Coronary artery (tissue), 2 donors: ENCODE results near the gene B2M.
"Not testable (repeated sequence)": the region's sequence is repeated elsewhere in the genome, so short reads cannot be mapped to it uniquely, and the experiment has no call there.

Source experiments
- DNase-seq: peaks from one replicate; pipeline ENCODE4 v3.0.0-alpha.2; 2017; ENCODE audit warnings: low spot score
- H3K27ac ChIP-seq, 2 donors: fragments of 200-600 bp; sonication (generic); one replicate each; pipeline ENCODE4 v1.5.1; 2016 to 2019
- H3K4me3 ChIP-seq: fragments of 200-600 bp; sonication (generic); 2 replicates; pipeline ENCODE4 v1.5.1; 2016; ENCODE audit warnings: mild to moderate bottlenecking, moderate library complexity
- CTCF ChIP-seq: fragments of 200-600 bp; sonication (generic); IDR thresholded peaks from one replicate; pipeline ENCODE4 v1.5.1; 2019; ENCODE audit warnings: antibody characterized with exemption

B2M gene

DNA sequence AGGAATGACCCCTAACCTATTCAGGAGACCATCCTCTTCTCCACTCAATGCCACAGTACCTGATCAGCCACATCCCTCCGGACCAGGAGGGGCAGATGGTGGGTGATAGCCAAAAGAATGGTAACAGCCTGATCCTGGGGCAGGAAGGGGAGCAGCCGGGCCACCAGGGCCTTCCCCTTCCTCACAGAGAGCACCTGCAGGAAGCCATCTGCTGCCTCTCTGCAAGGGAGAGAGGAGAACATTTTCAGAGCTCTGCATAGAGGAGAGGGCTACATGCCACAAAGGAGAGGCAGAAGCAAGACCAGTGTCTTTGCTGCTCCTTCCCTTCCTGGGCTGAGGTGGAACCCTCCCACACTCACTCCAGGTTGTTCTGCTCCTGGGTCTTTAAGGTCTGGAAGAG is 42.4 kb upstream of the B2M start:
- Histone ChIP-seq H3K27ac (no peak overlapping the region), H3K4me3 (no peak overlapping the region)
- no peak for TF ChIP-seq CTCF
- DNase-seq = no peak

GRCh38 chr15:44670087-44670950 is 41.0 kb upstream of the B2M start:
- Histone ChIP-seq H3K4me3 (no peak overlapping the region), H3K27ac (no peak overlapping the region)
- DNase-seq = no peak
- no peak for TF ChIP-seq CTCF

DNA sequence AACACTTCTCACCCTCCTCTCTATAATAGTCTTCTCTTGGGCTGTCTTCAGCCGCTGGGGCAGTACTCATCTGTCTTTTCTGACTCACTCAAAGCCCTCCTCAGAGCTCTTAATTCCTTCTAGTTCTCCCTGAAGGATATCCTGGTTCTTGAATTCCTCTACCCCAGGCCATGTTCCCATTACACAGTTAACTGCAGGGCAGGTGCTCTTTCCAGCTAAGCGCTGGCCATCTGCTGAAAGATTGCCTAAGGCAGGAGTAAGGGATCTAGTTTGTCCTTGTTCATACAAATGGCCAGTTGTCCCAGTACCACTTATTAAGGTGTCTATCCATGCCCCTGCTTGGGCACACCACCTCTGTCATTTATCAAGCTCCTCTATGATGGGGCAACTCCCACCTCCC is 37.7 kb upstream of the B2M start:
- Histone ChIP-seq H3K27ac (no peak overlapping the region), H3K4me3 (no peak overlapping the region)
- no peak for DNase-seq
- TF ChIP-seq CTCF = no peak

GRCh38 chr15:44675911-44676310 is 35.4 kb upstream of the B2M start:
- TF ChIP-seq CTCF = no peak
- Histone ChIP-seq H3K27ac (no peak overlapping the region), H3K4me3 (no peak overlapping the region)
- no peak for DNase-seq

- DNase-seq = no peak
- no peak overlapping the region for H3K4me3 ChIP-seq
- no peak for TF ChIP-seq CTCF
- no peak overlapping the region for H3K27ac ChIP-seq
These were observed 34.6 kb upstream of the B2M start for GRCh38 chr15:44676676-44677075.

GRCh38 chr15:44682211-44682610 is 29.1 kb upstream of the B2M start:
- H3K4me3 ChIP-seq = no peak overlapping the region
- TF ChIP-seq CTCF = no peak
- no peak for DNase-seq
- no peak overlapping the region for H3K27ac ChIP-seq

- DNase-seq, H3K27ac ChIP-seq, H3K4me3 ChIP-seq: not testable (repeated sequence)
These were observed 28.3 kb upstream of the B2M start for GRCh38 chr15:44682809-44683682.

DNA sequence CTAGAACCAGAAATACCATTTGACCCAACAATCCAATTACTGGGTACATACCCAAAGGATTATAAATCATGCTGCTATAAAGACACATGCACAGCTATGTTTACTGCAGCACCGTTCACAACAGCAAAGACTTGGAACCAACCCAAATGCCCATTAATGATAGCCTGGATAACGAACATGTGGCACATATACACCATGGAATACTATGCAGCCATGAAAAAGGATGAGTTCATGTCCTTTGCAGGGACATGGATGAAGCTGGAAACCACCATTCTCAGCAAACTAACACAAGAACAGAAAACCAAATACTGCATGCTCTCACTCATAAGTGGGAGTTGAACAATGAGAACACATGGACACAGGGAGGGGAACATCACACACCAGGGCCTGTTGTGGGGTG is 22.0 kb upstream of the B2M start:
- DNase-seq, H3K27ac ChIP-seq: not testable (repeated sequence)

DNA sequence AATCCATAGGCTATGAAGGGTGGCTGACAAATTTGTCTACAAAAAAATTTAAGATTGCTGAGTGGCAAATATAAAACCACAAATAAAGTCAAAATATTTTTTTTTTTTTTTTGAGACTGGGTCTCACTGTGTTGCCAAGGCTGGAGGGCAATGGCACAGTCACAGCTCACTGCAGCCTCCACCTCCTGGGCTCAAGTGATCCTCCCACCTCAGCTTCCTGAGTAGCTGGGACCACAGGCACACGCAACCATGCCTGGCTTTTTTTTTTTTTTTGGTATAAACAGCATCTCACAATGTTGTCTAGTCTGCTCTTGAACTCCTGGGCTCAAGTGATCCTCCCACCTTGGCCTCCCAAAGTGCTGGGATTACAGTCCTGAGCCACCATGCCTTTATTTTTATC is 21.1 kb upstream of the B2M start:
- DNase-seq, H3K4me3 ChIP-seq, H3K27ac ChIP-seq: not testable (repeated sequence)

More for the DNA sequence above, 22.0 kb upstream of the B2M start:
- H3K4me3 ChIP-seq = not testable (repeated sequence)
